WTC11 (cell line): ENCODE measurements around the gene ESPN. TPM values are rescaled to one million over a fixed set of nuclear protein-coding genes. Genes with fewer than 3 reads are reported as not detected.

Experiments
- ATAC-seq: fragments of 200-7000 bp; cut with Tn5 transposase; 2 replicates; pipeline ENCODE4 v1.10.0; 2021; ENCODE audit warnings: mild to moderate bottlenecking, moderate library complexity
- CTCF ChIA-PET: fragments of 300-600 bp; sonication (Branson Sonifier 250); formaldehyde crosslinking; loops from one replicate; lab custom pipeline; 2021; ENCODE audit warnings: antibody characterized with exemption; lab: Charles Lee
- POLR2A ChIA-PET: fragments of 350-600 bp; sonication (Branson Sonifier 250); formaldehyde crosslinking; loops from one replicate; lab custom pipeline; 2021; ENCODE audit warnings: antibody characterized with exemption; lab: Charles Lee
- DNase-seq: peaks from one replicate; pipeline ENCODE4 v3.0.0; 2021; ENCODE audit warnings: low spot score
- H3K27ac Mint-ChIP-seq: 2 replicates; pipeline ENCODE4 v1.8.0; 2021; ENCODE audit warnings: mixed read lengths
- H3K27me3 Mint-ChIP-seq: 2 replicates; pipeline ENCODE4 v1.8.0; 2021; ENCODE audit warnings: low read depth, mild to moderate bottlenecking, moderate library complexity, mixed read lengths
- H3K36me3 Mint-ChIP-seq: 2 replicates; pipeline ENCODE4 v1.8.0; 2021; ENCODE audit warnings: mixed read lengths
- H3K4me1 Mint-ChIP-seq: 2 replicates; pipeline ENCODE4 v1.8.0; 2022; ENCODE audit warnings: mixed read lengths
- H3K4me3 Mint-ChIP-seq: 2 replicates; pipeline ENCODE4 v1.8.0; 2021; ENCODE audit warnings: mild to moderate bottlenecking, moderate library complexity, mixed read lengths
- H3K9me3 Mint-ChIP-seq: 2 replicates; pipeline ENCODE4 v1.8.0; 2021; ENCODE audit warnings: mixed read lengths
- ATF6 ChIP-seq: sonication (generic); formaldehyde crosslinking; IDR thresholded peaks from 2 replicates; pipeline ENCODE4 v1.8.1; 2023; ENCODE audit warnings: mild to moderate bottlenecking, missing genetic modification reagents
- CBFB ChIP-seq: sonication (generic); formaldehyde crosslinking; IDR thresholded peaks from 2 replicates; pipeline ENCODE4 v1.8.1; 2022; ENCODE audit warnings: mild to moderate bottlenecking, low read depth, missing genetic modification reagents
- E2F5 ChIP-seq: sonication (generic); formaldehyde crosslinking; IDR thresholded peaks from 2 replicates; pipeline ENCODE4 v1.8.1; 2022; ENCODE audit warnings: mild to moderate bottlenecking, moderate library complexity, missing genetic modification reagents
- ELF4 ChIP-seq: sonication (generic); formaldehyde crosslinking; IDR thresholded peaks from 2 replicates; pipeline ENCODE4 v1.8.1; 2022; ENCODE audit warnings: low read depth, mild to moderate bottlenecking, moderate library complexity, missing genetic modification reagents
- FOXP1 ChIP-seq: sonication (generic); formaldehyde crosslinking; IDR thresholded peaks from 2 replicates; pipeline ENCODE4 v1.8.0; 2022; ENCODE audit warnings: missing genetic modification reagents, mild to moderate bottlenecking, moderate library complexity, borderline replicate concordance
- HMGXB4 ChIP-seq: sonication (generic); formaldehyde crosslinking; IDR thresholded peaks from 2 replicates; pipeline ENCODE4 v1.8.1; 2023; ENCODE audit warnings: mild to moderate bottlenecking, moderate library complexity, missing genetic modification reagents
- IRF2 ChIP-seq: sonication (generic); formaldehyde crosslinking; IDR thresholded peaks from 2 replicates; pipeline ENCODE4 v1.8.0; 2022; ENCODE audit warnings: low read depth, missing genetic modification reagents, borderline replicate concordance
- NR1H2 ChIP-seq: sonication (generic); formaldehyde crosslinking; IDR thresholded peaks from 2 replicates; pipeline ENCODE4 v1.9.0; 2021; ENCODE audit warnings: mild to moderate bottlenecking, moderate library complexity, missing genetic modification reagents
- SOX15 ChIP-seq: fragments of 250-450 bp; sonication (Bioruptor Pico); IDR thresholded peaks from 2 replicates; pipeline ENCODE4 v1.9.0; 2021; ENCODE audit warnings: mild to moderate bottlenecking
- SP1 ChIP-seq: sonication (generic); formaldehyde crosslinking; conservative IDR thresholded peaks from 2 replicates; pipeline ENCODE4 v1.8.1; 2022; ENCODE audit warnings: missing genetic modification reagents
- TEAD4 ChIP-seq: sonication (generic); formaldehyde crosslinking; IDR thresholded peaks from 2 replicates; pipeline ENCODE4 v1.8.0; 2022; ENCODE audit warnings: mild to moderate bottlenecking, missing genetic modification reagents
- total RNA-seq: library from RNA; stranded (reverse); gene quantifications from 3 replicates; pipeline ENCODE4 v1.2.3, GENCODE V29; 2021
- TF ChIP-seq, protein P1 (sequence below): sonication (generic); formaldehyde crosslinking; IDR thresholded peaks from 2 replicates; pipeline ENCODE4 v1.8.1; 2022; ENCODE audit warnings: mild to moderate bottlenecking, missing genetic modification reagents, moderate library complexity, borderline replicate concordance
- TF ChIP-seq, protein P2 (sequence below): fragments of 250-450 bp; sonication (Bioruptor Pico); IDR thresholded peaks from 2 replicates; pipeline ENCODE4 v1.9.0; 2021; ENCODE audit warnings: moderate library complexity, mild to moderate bottlenecking, inconsistent platforms, borderline replicate concordance
- TF ChIP-seq, protein P3 (sequence below): sonication (generic); formaldehyde crosslinking; IDR thresholded peaks from 2 replicates; pipeline ENCODE4 v1.8.1; 2023; ENCODE audit warnings: mild to moderate bottlenecking, missing genetic modification reagents, moderate library complexity
- TF ChIP-seq, protein P4 (sequence below): sonication (generic); formaldehyde crosslinking; IDR thresholded peaks from 2 replicates; pipeline ENCODE4 v1.8.1; 2022; ENCODE audit warnings: low read depth, mild to moderate bottlenecking, moderate library complexity, missing genetic modification reagents, borderline replicate concordance

ESPN gene
- total RNA-seq, 1 experiment from 2014 or later: 46.1 TPM

- TF ChIP-seq, protein P1, sequence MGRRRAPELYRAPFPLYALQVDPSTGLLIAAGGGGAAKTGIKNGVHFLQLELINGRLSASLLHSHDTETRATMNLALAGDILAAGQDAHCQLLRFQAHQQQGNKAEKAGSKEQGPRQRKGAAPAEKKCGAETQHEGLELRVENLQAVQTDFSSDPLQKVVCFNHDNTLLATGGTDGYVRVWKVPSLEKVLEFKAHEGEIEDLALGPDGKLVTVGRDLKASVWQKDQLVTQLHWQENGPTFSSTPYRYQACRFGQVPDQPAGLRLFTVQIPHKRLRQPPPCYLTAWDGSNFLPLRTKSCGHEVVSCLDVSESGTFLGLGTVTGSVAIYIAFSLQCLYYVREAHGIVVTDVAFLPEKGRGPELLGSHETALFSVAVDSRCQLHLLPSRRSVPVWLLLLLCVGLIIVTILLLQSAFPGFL (CRISPR knock-in tag): no peak
These were observed 26.6 kb upstream of the ESPN start (continued) for GRCh38 chr1:6397844-6398441.

DNA sequence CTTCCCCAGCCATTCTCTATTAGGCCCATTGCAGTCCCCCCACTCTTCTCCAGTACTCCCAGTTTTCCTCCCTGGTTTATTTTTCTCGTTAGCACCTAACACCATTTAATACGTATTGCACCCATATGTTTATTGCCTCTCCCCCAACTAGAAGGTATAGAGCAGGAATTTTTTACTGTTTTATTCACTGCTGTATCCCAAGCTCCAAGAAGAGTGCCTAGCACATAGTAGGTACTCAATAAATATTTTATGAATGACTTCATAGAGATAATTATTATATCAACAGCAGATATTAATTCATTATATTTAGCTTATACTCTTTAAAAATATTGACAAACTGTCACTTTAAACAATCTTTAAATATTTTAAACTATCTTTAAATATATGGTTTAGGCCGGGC is 25.3 kb upstream of the ESPN start:
- peaks cover under 1% of the 10 kb centered on the region for H3K4me1 Mint-ChIP-seq
- DNase-seq (no peak), ATAC-seq (no peak)
- TF ChIP-seq FOXP1 (CRISPR knock-in tag): no peak
- TF ChIP-seq ATF6 (CRISPR knock-in tag): no peak
- no peak for TF ChIP-seq NR1H2 (CRISPR knock-in tag)
- ChIA-PET CTCF (interaction anchor here (0.7 to 1.5 kb wide), 7 partner anchors 13 to 51 kb away, joined by 3 to 5 read pairs (median 3); no protein-coding TSS in a partner anchor), POLR2A (no interaction called here)
- H3K4me3 Mint-ChIP-seq: no peak overlapping the region
- H3K27ac Mint-ChIP-seq: no peak overlapping the region
- no peaks in the 10 kb centered on the region for H3K36me3 Mint-ChIP-seq
- H3K27me3 Mint-ChIP-seq: peaks cover 15% of the 10 kb centered on the region
- peaks cover 6% of the 10 kb centered on the region; the same call in 1 of the 2 replicates for H3K9me3 Mint-ChIP-seq

GRCh38 chr1:6401673-6402072 is 22.9 kb upstream of the ESPN start:
- DNase-seq (no peak), ATAC-seq (no peak)
- no peaks in the 10 kb centered on the region for H3K36me3 Mint-ChIP-seq
- no peaks in the 10 kb centered on the region for H3K9me3 Mint-ChIP-seq
- H3K27ac Mint-ChIP-seq: no peak overlapping the region
- no peaks in the 10 kb centered on the region for H3K4me1 Mint-ChIP-seq
- TF ChIP-seq SP1 (CRISPR knock-in tag): no peak
- TF ChIP-seq, protein P2, sequence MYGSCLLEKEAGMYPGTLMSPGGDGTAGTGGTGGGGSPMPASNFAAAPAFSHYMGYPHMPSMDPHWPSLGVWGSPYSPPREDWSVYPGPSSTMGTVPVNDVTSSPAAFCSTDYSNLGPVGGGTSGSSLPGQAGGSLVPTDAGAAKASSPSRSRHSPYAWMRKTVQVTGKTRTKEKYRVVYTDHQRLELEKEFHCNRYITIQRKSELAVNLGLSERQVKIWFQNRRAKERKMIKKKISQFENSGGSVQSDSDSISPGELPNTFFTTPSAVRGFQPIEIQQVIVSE (CRISPR knock-in tag): no peak
- peaks cover 20% of the 10 kb centered on the region for H3K27me3 Mint-ChIP-seq
- POLR2A ChIA-PET: no interaction called here
- CTCF ChIA-PET: interaction anchor here (1.4 to 3.1 kb wide), 5 partner anchors 13 to 163 kb away, joined by 4 to 13 read pairs (median 5); partner anchors contain the start of gene HES3
- no peak overlapping the region for H3K4me3 Mint-ChIP-seq

DNA sequence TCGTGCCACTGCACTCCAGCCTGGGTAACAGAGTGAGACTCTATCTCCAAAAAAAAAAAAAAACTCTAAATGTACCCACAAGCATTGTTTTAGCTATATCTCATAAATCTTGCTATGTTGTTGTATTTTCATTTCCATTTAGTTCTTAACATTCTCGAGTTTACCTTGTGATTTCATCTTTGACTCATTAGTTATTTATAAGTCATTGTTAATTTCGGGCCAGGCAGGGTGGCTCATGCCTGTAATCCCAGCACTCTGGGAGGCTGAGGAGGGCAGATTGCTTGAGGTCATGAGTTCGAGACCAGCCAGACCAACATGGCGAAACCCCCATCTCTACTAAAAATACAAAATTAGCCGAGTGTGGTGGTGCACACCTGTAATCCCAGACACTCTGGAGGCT is 16.6 kb upstream of the ESPN start:
- Mint-ChIP-seq H3K9me3 (no peaks in the 10 kb centered on the region), H3K27me3 (peaks cover 36% of the 10 kb centered on the region), H3K4me3 (no peak overlapping the region), H3K4me1 (no peaks in the 10 kb centered on the region)
- no peak for ATAC-seq
- TF ChIP-seq CBFB (CRISPR knock-in tag): no peak
- no peak for TF ChIP-seq E2F5 (CRISPR knock-in tag)
- TF ChIP-seq SOX15: no peak
- TF ChIP-seq, protein P3, sequence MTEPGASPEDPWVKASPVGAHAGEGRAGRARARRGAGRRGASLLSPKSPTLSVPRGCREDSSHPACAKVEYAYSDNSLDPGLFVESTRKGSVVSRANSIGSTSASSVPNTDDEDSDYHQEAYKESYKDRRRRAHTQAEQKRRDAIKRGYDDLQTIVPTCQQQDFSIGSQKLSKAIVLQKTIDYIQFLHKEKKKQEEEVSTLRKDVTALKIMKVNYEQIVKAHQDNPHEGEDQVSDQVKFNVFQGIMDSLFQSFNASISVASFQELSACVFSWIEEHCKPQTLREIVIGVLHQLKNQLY: no peak
- TF ChIP-seq TEAD4 (CRISPR knock-in tag): no peak
- TF ChIP-seq NR1H2 (CRISPR knock-in tag): no peak
- no peak for TF ChIP-seq ELF4
- TF ChIP-seq IRF2 (CRISPR knock-in tag): no peak
- TF ChIP-seq, protein P4, sequence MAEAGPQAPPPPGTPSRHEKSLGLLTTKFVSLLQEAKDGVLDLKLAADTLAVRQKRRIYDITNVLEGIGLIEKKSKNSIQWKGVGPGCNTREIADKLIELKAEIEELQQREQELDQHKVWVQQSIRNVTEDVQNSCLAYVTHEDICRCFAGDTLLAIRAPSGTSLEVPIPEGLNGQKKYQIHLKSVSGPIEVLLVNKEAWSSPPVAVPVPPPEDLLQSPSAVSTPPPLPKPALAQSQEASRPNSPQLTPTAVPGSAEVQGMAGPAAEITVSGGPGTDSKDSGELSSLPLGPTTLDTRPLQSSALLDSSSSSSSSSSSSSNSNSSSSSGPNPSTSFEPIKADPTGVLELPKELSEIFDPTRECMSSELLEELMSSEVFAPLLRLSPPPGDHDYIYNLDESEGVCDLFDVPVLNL (CRISPR knock-in tag): no peak
- TF ChIP-seq HMGXB4 (CRISPR knock-in tag): no peak
- TF ChIP-seq, all 79 proteins: peak for 0
- DNase-seq: no peak
- H3K36me3 Mint-ChIP-seq: no peaks in the 10 kb centered on the region
- ChIA-PET CTCF (interaction anchor here (1.1 to 2.3 kb wide), 8 partner anchors 12 to 203 kb away, joined by 3 to 7 read pairs (median 4); partner anchors contain the start of gene HES2), POLR2A (no interaction called here)
- H3K27ac Mint-ChIP-seq: no peak overlapping the region
